Activated CD4-positive, alpha-beta T cell treated with anti-CD3 and anti-CD28 coated beads for 1 hour (primary cell): ENCODE data around the gene CYP1B1.
"Not testable (repeated sequence)": the region's sequence is repeated elsewhere in the genome, so short reads cannot be mapped to it uniquely, and the experiment has no call there.

Source experiments
- DNase-seq: peaks from one replicate; pipeline ENCODE4 v3.0.0-alpha.2; 2020

Gene CYP1B1

DNA sequence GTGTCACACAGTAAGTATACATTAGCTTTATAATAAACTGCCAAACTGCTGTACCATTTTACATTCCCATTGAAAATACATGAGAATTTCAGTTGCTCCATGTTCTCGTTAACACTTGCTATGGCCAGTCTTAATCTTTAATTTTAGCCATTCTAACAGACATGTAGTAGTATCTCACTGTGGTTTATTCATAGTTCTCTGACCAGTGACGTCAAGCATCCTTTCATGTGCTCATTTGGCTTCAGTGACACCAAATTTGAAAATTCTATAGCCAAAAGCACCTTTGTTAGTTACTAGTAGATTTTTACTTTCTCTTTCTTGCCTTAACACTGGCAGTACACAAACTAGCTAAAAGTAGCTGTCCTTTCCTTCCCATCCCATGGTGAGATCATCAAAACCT lies 43.0 kb downstream of the CYP1B1 start:
- DNase-seq, result no peak

DNA sequence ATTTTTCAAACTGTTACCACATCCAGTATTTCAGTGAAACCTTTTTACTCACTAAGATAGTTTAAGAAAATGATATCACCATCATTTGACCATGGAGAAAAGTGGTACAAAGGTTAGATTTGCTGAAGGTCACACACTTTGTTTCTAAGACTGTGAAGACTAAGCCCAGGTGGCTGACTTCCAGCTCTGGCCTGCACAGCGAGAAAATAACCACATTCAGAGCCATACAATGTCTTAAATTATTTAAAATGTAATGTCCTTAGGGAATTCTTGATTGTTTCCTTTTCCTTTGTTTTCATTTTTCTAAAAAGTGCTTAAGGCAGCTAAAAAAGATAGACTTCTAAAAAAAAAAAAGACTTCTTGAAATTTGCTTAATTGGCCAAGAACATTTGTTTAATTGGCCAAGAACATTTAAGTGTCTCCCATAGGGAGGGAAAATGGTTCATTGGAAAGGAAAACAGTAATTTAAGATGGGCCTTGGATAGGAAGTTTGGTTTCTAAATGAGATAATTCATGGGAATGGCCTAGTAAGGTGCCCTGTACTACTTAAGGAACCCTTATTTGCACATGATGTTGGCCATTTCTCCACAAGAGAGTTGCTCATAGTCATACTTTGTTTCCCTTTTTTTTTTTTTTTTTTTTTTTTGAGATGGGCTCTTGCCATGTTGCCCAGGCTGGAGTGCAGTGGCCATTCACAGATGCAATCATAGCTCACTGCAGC lies 45.2 kb downstream of the CYP1B1 start:
- no peak for DNase-seq

DNA sequence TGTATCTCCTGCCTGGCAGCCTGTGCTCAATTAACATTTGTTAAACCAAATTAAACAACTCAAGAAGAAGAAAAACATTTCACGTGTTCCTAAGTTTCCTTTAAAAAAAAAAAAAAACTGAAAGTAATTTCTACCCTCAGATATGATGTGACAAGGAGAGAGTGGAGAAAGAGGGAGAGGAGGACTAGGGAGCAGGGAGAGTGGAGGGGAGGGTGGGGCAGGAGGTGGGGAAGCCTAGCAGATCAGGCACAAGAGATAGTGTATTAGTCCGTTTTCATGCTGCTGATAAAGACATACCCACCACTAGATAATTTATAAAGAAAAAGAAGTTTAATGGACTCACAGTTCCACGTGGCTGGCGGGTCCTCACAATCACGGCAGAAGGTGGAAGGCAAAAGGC lies 46.4 kb downstream of the CYP1B1 start:
- DNase-seq, result no peak

DNA sequence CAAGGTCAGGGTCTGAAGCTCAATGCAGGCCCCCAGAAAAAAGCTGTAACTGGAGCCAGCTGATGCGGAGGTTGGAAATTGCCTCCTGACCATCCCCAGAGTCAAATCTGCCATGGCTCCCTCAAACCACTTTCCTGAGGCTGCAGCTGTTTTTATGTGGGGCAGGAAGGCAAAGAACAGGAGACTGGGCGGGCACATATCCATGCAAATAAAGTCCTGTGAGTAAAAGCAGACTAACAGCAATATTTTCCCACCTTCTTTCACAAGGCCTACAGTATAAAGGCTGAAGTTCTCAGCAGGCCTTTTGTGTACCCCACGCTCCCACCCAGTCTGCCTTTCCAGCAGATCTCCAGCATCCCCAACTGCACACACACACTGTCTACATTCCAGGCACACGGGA lies 47.1 kb downstream of the CYP1B1 start:
- DNase-seq, result no peak

DNA sequence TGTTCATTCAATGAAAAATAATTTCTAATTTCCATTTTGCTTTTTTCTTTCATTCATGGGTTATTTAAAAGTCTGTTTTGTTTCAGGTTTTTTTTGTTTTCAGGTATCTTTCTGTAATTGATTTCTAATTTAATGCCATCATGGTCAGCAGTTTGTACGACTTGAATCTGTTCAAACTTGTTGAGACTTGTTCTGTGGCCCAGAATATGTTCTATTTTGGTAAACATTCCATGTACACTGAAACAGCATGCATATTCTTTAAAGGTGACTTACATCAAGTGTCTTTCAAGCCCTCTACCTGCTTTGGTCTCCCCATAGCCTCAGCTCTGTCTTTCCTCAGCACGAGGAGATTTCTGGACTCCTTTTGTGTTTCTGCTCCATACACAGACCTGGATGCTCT lies 49.1 kb downstream of the CYP1B1 start:
- DNase-seq, result no peak

DNA sequence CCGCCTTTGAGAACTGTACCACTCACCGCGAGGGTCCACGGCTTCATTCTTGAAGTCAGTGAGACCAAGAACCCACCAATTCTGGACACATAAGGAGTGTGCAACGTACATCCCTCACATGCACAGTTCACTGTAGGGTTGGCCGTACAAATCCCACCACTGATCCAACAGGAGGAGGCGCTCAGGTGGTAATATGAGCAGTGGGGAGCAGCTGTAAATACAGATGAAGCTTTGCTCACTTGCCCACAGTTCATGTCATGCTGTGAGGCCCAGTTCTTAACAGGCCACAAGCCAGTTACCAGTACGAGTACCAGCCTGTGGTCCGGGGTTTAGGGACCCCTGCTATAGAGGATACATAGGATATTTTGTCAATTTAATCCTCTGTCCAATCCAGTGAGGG lies 54.4 kb downstream of the CYP1B1 start:
- DNase-seq, result no peak

DNA sequence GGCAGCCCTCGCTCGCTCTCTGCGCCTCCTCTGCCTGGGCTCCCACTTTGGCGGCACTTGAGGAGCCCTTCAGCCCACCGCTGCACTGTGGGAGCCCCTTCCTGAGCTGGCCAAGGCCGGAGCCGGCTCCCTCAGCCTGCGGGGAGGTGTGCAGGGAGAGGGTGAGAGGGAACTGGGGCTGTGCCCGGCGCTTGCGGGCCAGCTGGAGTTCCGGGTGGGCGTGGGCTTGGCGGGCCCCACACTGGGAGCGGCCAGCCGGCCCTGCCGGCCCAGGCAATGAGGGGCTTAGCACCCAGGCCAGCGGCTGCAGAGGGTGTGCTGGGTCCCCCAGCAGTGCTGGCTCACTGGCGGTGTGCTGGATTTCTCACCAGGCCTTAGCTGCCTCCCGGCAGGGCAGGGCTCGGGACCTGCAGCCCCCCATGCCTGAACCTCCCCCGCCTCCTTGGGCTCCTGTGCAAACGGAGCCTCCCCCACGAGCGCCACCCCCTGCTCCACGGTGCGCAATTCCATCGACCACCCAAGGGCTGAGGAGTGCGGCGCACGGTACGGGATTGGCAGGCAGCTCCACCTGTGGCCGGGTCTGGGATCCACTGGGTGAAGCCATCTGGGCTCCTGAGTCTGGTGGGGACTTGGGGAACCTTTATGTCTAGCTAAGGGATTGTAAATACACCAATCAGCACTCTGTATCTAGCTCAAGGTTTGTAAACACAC lies 55.4 kb downstream of the CYP1B1 start:
- DNase-seq, result not testable (repeated sequence)

DNA sequence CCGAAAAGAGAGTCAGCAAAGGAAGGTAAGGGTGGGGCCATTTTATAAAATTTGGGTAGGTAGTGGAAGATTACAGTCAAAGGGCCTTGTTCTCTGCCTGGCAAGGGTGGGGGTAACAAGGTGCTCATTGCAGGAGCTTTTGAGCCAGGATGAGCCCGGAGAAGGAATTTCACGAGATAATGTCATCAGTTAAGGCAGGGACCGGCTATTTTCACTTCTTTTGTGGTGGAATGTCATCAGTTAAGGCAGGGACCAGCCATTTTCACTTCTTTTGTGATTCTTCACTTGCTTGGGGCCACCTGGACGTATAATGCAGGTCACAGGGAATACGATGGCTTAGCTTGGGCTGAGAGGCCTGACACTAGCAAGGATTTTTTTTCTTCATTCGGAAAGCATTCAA lies 58.1 kb downstream of the CYP1B1 start:
- DNase-seq, result no peak
